RWPE2 (cell line): ENCODE data around the gene GLTPD2.
A peak's percentile ranks its signal among the peaks of the same experiment; 100 is the strongest.

ENCODE experiments used
- ATAC-seq: fragments of 200-7000 bp; cut with Tn5 transposase; 3 replicates; pipeline ENCODE4 v1.9.1; 2021; ENCODE audit warnings: low read depth
- DNase-seq: peaks from one replicate; pipeline ENCODE4 v3.0.0-alpha.2; 2020; ENCODE audit warnings: low spot score
- H3K27ac ChIP-seq: fragments of 450-650 bp; 2 replicates; pipeline ENCODE4 v1.5.1; 2017; ENCODE audit warnings: mild to moderate bottlenecking; ENCODE audit not compliant: poor library complexity, severe bottlenecking
- H3K27me3 ChIP-seq: fragments of 250-450 bp; sonication (Bioruptor Pico); 2 replicates; pipeline ENCODE4 v1.5.1; 2021; ENCODE audit warnings: mild to moderate bottlenecking, moderate library complexity; ENCODE audit not compliant: insufficient read depth, poor library complexity, severe bottlenecking
- H3K36me3 ChIP-seq: fragments of 250-450 bp; sonication (Bioruptor Pico); 2 replicates; pipeline ENCODE4 v1.5.1; 2020; ENCODE audit warnings: low read depth, mild to moderate bottlenecking, moderate library complexity
- H3K4me1 ChIP-seq: fragments of 250-450 bp; sonication (Bioruptor Pico); 2 replicates; pipeline ENCODE4 v1.5.1; 2021; ENCODE audit warnings: mild to moderate bottlenecking, moderate library complexity; ENCODE audit not compliant: insufficient read depth, poor library complexity, severe bottlenecking
- H3K4me3 ChIP-seq: fragments of 250-450 bp; sonication (Bioruptor Pico); 2 replicates; pipeline ENCODE4 v1.5.1; 2021; ENCODE audit warnings: mild to moderate bottlenecking, moderate library complexity; ENCODE audit not compliant: severe bottlenecking
- H3K9me3 ChIP-seq: fragments of 250-450 bp; sonication (Bioruptor Pico); 2 replicates; pipeline ENCODE4 v1.5.1; 2021; ENCODE audit warnings: mild to moderate bottlenecking, moderate library complexity; ENCODE audit not compliant: severe bottlenecking
- TF ChIP-seq, protein P1 (sequence below): fragments of 450-650 bp; IDR thresholded peaks from one replicate; pipeline ENCODE4 v1.5.1; 2017; ENCODE audit warnings: mild to moderate bottlenecking, moderate library complexity; ENCODE audit not compliant: poor library complexity, severe bottlenecking

GLTPD2 gene

DNA sequence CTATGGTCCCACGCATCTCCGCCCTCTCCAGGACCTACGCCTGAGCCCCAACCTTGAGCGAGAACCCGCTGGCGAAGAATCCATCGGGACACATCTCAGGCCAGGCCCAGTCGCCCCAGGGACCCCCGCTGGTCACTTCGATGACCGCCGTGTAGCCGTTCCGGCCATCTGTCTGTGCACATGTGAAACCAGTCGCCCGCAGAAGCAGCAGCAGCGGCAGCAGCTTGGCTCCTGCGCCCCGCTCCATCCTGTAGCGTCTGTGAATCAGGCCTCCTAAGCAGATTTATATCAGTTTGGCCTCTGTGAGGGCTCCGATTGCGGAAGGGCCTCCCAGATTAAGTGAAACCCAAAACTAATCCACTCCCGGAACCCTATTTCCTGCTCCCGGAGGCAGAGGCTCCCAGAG, 2.7 kb upstream of the GLTPD2 start, which contains the start of gene VMO1:
Gene VMO1 (minus strand): TSS at position 259 of the 406 bp plus-strand sequence. CDS start 12 bp downstream, at position 247.
- Histone ChIP-seq H3K27me3 (no peaks in the 10 kb centered on the region), H3K4me1 (peaks cover 7% of the 10 kb centered on the region), H3K9me3 (no peaks in the 10 kb centered on the region), H3K4me3 (no peak within 1 kb of the TSS), H3K36me3 (no peaks in the 10 kb centered on the region), H3K27ac (no peak within 1 kb of the TSS)
- TF ChIP-seq, protein P1, sequence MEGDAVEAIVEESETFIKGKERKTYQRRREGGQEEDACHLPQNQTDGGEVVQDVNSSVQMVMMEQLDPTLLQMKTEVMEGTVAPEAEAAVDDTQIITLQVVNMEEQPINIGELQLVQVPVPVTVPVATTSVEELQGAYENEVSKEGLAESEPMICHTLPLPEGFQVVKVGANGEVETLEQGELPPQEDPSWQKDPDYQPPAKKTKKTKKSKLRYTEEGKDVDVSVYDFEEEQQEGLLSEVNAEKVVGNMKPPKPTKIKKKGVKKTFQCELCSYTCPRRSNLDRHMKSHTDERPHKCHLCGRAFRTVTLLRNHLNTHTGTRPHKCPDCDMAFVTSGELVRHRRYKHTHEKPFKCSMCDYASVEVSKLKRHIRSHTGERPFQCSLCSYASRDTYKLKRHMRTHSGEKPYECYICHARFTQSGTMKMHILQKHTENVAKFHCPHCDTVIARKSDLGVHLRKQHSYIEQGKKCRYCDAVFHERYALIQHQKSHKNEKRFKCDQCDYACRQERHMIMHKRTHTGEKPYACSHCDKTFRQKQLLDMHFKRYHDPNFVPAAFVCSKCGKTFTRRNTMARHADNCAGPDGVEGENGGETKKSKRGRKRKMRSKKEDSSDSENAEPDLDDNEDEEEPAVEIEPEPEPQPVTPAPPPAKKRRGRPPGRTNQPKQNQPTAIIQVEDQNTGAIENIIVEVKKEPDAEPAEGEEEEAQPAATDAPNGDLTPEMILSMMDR, result no peak
- DNase-seq (no peak), ATAC-seq (no peak)

DNA sequence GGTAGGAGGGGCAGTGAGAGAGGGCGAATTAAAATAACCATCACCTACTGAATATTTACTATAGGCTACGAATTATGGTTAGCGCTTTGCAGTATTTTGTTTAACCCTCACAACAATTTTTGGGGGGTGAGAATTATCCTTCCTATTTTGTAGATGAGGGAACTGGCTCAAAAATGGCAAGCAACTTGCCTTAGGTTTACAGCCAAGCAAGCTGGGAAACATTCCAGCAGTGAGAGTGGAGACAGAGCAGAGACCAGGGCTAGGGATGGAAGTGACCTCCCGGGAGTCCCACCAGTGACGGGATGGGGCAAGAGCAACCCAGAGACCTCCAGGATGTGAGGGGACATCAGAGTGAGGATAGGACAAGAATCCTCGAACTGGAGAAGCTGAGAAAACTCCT, 2.2 kb upstream of the GLTPD2 start:
- ATAC-seq (no peak), DNase-seq (no peak)
- Histone ChIP-seq H3K4me3 (no peak overlapping the region), H3K27ac (no peak overlapping the region), H3K27me3 (no peaks in the 10 kb centered on the region), H3K9me3 (no peaks in the 10 kb centered on the region), H3K36me3 (no peaks in the 10 kb centered on the region), H3K4me1 (peaks cover 7% of the 10 kb centered on the region)
- TF ChIP-seq, protein P1, result no peak

DNA sequence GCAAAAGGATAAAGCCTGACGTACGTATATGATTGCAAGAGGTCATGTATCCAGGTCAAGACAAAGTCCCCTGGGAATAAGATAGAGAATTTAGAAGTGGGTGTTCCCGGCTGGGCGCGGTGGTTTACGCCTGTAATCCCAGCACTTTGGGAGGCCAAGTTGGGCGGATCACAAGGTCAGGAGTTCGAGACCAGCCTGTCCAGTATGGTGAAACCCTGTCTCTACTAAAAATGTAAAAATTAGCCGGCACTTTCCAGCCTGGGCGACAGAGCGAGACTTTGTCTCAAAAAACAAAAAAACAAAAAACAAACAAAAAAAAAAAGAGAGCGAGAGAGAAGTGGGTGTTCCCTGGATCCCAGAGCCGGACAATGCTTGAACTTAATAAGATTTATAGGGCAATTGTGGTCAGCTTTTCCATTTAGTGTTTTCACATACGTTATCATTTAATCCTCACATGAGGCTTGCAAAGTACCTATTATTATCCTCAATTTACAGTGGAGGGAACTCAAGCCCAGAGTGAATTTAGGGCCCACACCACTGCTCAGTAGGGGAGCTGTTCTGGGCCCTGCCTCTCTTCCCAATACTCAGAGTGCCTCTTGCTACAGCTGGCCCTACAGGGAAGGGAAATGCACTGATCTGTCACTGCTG, 481 bp upstream of the GLTPD2 start:
- peak overlapping the region; percentile 82 for H3K27ac ChIP-seq

DNA sequence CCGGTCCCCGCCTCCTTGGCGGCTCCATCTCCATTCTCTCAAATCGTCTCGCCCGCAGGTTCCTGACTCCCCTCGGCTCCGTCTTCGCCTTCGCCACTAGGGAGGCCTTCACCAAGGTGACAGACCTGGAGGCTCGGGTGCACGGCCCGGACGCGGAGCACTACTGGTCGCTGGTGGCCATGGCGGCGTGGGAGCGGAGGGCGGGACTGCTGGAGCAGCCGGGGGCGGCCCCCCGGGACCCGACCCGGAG, 862 bp downstream of the GLTPD2 start:
- ATAC-seq, result no peak; the same call in 2 of the 3 replicates
- TF ChIP-seq, protein P1, result no peak
- DNase-seq, result peak; percentile 75
- Histone ChIP-seq H3K27ac (peak overlapping the region; percentile 82), H3K9me3 (no peaks in the 10 kb centered on the region), H3K4me1 (peaks cover 7% of the 10 kb centered on the region), H3K27me3 (no peaks in the 10 kb centered on the region), H3K4me3 (peak overlapping the region; percentile 44), H3K36me3 (no peaks in the 10 kb centered on the region)

More for the DNA sequence above, 481 bp upstream of the GLTPD2 start:
- no peaks in the 10 kb centered on the region for H3K27me3 ChIP-seq
- no peaks in the 10 kb centered on the region for H3K9me3 ChIP-seq
- TF ChIP-seq, protein P1, result no peak
- H3K4me3 ChIP-seq, result peak overlapping the region; percentile 44
- ATAC-seq (no peak), DNase-seq (no peak)
- H3K36me3 ChIP-seq, result no peaks in the 10 kb centered on the region
- H3K4me1 ChIP-seq, result peaks cover 7% of the 10 kb centered on the region

DNA sequence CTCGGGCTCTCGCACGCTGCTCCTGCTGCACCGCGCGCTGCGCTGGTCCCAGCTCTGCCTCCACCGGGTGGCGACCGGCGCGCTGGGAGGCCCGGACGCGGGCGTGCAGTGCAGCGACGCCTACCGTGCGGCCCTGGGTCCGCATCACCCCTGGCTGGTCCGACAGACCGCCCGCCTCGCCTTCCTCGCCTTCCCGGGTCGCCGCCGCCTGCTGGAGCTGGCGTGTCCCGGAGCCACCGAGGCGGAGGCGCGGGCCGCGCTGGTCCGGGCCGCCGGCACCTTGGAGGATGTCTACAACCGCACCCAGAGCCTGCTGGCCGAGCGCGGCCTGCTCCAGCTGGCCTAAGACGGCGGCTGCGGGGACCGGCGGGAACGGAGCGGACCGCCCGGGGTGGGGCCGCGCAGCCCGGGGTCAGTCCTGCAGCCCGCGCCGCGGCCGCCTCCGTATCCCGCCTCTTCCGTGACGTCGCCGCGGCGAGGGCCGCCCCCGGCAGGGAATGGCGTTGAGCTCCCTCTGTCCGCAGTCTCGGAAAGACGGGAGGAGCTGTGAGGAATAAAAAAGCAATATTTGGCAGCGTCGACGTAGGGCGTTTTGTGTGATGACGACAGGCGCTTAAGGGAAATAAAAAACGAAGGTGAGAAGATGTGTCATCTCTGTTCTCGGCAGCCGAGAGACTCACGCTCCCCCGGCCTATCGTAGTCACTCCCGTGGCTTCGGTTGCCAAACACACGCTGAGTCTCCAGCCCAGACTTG, 1.4 kb downstream of the GLTPD2 start:
- peak overlapping the region; percentile 82 for H3K27ac ChIP-seq
- peak overlapping the region; percentile 44 for H3K4me3 ChIP-seq
- H3K27me3 ChIP-seq, result no peaks in the 10 kb centered on the region
- peak; percentile 88 for DNase-seq
- H3K36me3 ChIP-seq, result no peaks in the 10 kb centered on the region
- peaks cover 7% of the 10 kb centered on the region for H3K4me1 ChIP-seq
- TF ChIP-seq, protein P1, result peak; percentile 88
- ATAC-seq, result peak; percentile 82
- H3K9me3 ChIP-seq, result no peaks in the 10 kb centered on the region
